Endodermal cell (in vitro differentiated cells): ENCODE data around the gene NECTIN3. TPM values are rescaled to one million over a fixed set of nuclear protein-coding genes. Genes with fewer than 3 reads are reported as not detected.

Experiments
- DNase-seq: peaks from one replicate; pipeline ENCODE4 v3.0.0-alpha.2; 2017
- H3K27ac ChIP-seq: 2 replicates; pipeline ENCODE4 v1.5.1; 2013; ENCODE audit warnings: mild to moderate bottlenecking, low read depth, low read length, moderate library complexity
- H3K27me3 ChIP-seq: 2 replicates; pipeline ENCODE4 v1.6.1; 2013; ENCODE audit warnings: mild to moderate bottlenecking, low read length, moderate library complexity; ENCODE audit not compliant: insufficient read depth, control insufficient read depth, poor library complexity, severe bottlenecking
- H3K36me3 ChIP-seq: 2 replicates; pipeline ENCODE4 v1.7.0; 2013; ENCODE audit warnings: mild to moderate bottlenecking, low read length, moderate library complexity; ENCODE audit not compliant: control insufficient read depth, insufficient read depth
- H3K4me1 ChIP-seq: one replicate; pipeline ENCODE4 v1.7.0; 2013; ENCODE audit warnings: low read length; ENCODE audit not compliant: control insufficient read depth, insufficient read depth
- H3K4me3 ChIP-seq: 2 replicates; pipeline ENCODE4 v1.5.1; 2013; ENCODE audit warnings: mild to moderate bottlenecking, low read length, moderate library complexity
- H3K9ac ChIP-seq: 2 replicates; pipeline ENCODE4 v1.6.1; 2013; ENCODE audit warnings: mild to moderate bottlenecking, low read length, moderate library complexity; ENCODE audit not compliant: poor library complexity, severe bottlenecking; ENCODE audit errors: extremely low read depth
- H3K9me3 ChIP-seq: 2 replicates; pipeline ENCODE4 v1.6.1; 2013; ENCODE audit warnings: mild to moderate bottlenecking, low read length, moderate library complexity; ENCODE audit not compliant: control insufficient read depth
- H3K27ac Mint-ChIP-seq: 2 replicates; pipeline ENCODE4 v1.8.0; 2020; ENCODE audit warnings: mixed read lengths
- H3K27me3 Mint-ChIP-seq: 2 replicates; pipeline ENCODE4 v1.8.0; 2021; ENCODE audit warnings: mild to moderate bottlenecking, mixed read lengths; ENCODE audit not compliant: insufficient read depth
- H3K36me3 Mint-ChIP-seq: 2 replicates; pipeline ENCODE4 v1.8.0; 2020; ENCODE audit warnings: low read depth, mixed read lengths
- H3K4me1 Mint-ChIP-seq: 2 replicates; pipeline ENCODE4 v1.8.0; 2020; ENCODE audit warnings: mixed read lengths
- H3K4me3 Mint-ChIP-seq: 2 replicates; pipeline ENCODE4 v1.8.0; 2020; ENCODE audit warnings: mild to moderate bottlenecking, moderate library complexity, mixed read lengths
- H3K9me3 Mint-ChIP-seq: 2 replicates; pipeline ENCODE4 v1.8.0; 2020; ENCODE audit warnings: mild to moderate bottlenecking, mixed read lengths
- CTCF ChIP-seq: fragments of 200-600 bp; sonication (generic); conservative IDR thresholded peaks from 2 replicates; pipeline ENCODE4 v1.5.0; 2021; ENCODE audit warnings: antibody characterized with exemption, mild to moderate bottlenecking
- WGBS, 2 experiments: methylation state at CpG; one replicate each; pipeline versions ENCODE4 v1.1.5 to v1.1.7; 2013; ENCODE audit warnings: missing lambda C conversion rate in 2 of 2, mixed read lengths in 1 of 2; ENCODE audit not compliant: insufficient coverage in 1 of 2, insufficient read length in 1 of 2; 5-methylcytosine and 5-hydroxymethylcytosine counted together
- total RNA-seq, 2 donors: library from RNA; stranded (reverse); fragmentation: NEBNext Ultra II Directional in 1 of 2; extraction: Animal tissue kit (Norgen Biotek cat#: 25700) in 1 of 2; gene quantifications; 2 replicates in 1 of 2; 3 replicates in 1 of 2; pipeline ENCODE4 v1.2.1, GENCODE V29; 2021

NECTIN3 gene
- total RNA-seq, 2 donors from 2014 or later = 16.4 to 18.9 TPM

- H3K9me3 Mint-ChIP-seq = no peaks in the 10 kb centered on the region
- H3K36me3 ChIP-seq = no peaks in the 10 kb centered on the region
Measured at GRCh38 chr3:111084911-111085310, 13.3 kb downstream of the NECTIN3 start.

GRCh38 chr3:111087924-111088469, 16.4 kb downstream of the NECTIN3 start:
- no peak overlapping the region for H3K9ac ChIP-seq
- H3K27me3 Mint-ChIP-seq = no peaks in the 10 kb centered on the region
- peak; percentile 78 for DNase-seq
- H3K36me3 ChIP-seq = no peaks in the 10 kb centered on the region
- peaks cover 1% of the 10 kb centered on the region for H3K9me3 ChIP-seq
- peak overlapping the region; percentile 15 for H3K4me3 Mint-ChIP-seq
- no peaks in the 10 kb centered on the region for H3K36me3 Mint-ChIP-seq
- H3K4me3 ChIP-seq = no peak overlapping the region
- no peak for TF ChIP-seq CTCF
- peaks cover 18% of the 10 kb centered on the region for H3K4me1 Mint-ChIP-seq
- peaks cover 5% of the 10 kb centered on the region for H3K27me3 ChIP-seq
- H3K9me3 Mint-ChIP-seq = no peaks in the 10 kb centered on the region
- no peak overlapping the region for H3K27ac ChIP-seq
- H3K4me1 ChIP-seq = no peaks in the 10 kb centered on the region
- H3K27ac Mint-ChIP-seq = peak overlapping the region; percentile 65

More at GRCh38 chr3:111084911-111085310, 13.3 kb downstream of the NECTIN3 start:
- H3K4me3 Mint-ChIP-seq = no peak overlapping the region
- H3K4me3 ChIP-seq = no peak overlapping the region
- H3K9ac ChIP-seq = no peak overlapping the region
- peaks cover 5% of the 10 kb centered on the region for H3K27me3 ChIP-seq
- H3K36me3 Mint-ChIP-seq = no peaks in the 10 kb centered on the region
- peaks cover 16% of the 10 kb centered on the region for H3K4me1 Mint-ChIP-seq
- no peaks in the 10 kb centered on the region for H3K27me3 Mint-ChIP-seq
- peaks cover 4% of the 10 kb centered on the region for H3K9me3 ChIP-seq
- no peak for DNase-seq
- H3K27ac Mint-ChIP-seq = no peak overlapping the region
- H3K4me1 ChIP-seq = no peaks in the 10 kb centered on the region
- H3K27ac ChIP-seq = no peak overlapping the region
- no peak for TF ChIP-seq CTCF
- WGBS, 2 experiments = 94 to 96% methylated on average over 2 of the region's 2 CpGs

GRCh38 chr3:111096487-111097209, 25.0 kb downstream of the NECTIN3 start:
- Histone ChIP-seq H3K4me3 (no peak overlapping the region), H3K9me3 (peaks cover 28% of the 10 kb centered on the region), H3K27ac (no peak overlapping the region), H3K9ac (no peak overlapping the region), H3K4me1 (no peaks in the 10 kb centered on the region), H3K36me3 (no peaks in the 10 kb centered on the region), H3K27me3 (no peaks in the 10 kb centered on the region)
- Mint-ChIP-seq H3K4me3 (no peak overlapping the region), H3K27ac (no peak overlapping the region), H3K27me3 (no peaks in the 10 kb centered on the region), H3K9me3 (peaks cover 42% of the 10 kb centered on the region), H3K4me1 (peaks cover 18% of the 10 kb centered on the region), H3K36me3 (peaks cover 34% of the 10 kb centered on the region)
- 74 to 82% methylated on average over 5 to 10 of the region's 10 CpGs for WGBS, 2 experiments
- no peak for TF ChIP-seq CTCF
- no peak for DNase-seq
